Superior temporal gyrus (tissue), 1 donor: ENCODE data around the gene LMF2.
"Not testable (repeated sequence)": the region's sequence is repeated elsewhere in the genome, so short reads cannot be mapped to it uniquely, and the experiment has no call there.

Experiments used
- DNase-seq: peaks from one replicate; pipeline ENCODE4 v3.0.0-alpha.2; 2016; ENCODE audit errors: extremely low spot score

LMF2 gene

DNA sequence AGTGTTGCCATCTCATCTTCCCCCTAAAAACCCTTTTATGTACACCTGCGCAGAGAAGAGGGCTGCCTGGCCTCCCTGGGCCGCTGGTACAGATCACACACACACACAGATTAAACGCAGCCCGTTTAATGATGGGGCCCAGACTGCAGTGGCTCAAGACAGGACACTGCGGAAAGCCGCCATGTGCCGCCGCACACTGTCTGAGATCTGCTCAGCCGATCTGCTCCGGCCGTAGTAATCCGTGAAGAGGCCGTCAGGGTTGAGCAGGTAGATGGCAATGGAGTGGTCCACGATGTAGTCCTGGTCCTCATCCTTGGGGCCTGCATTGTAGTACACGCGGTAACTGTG, 15.9 kb upstream of the LMF2 start:
- DNase-seq: no peak

DNA sequence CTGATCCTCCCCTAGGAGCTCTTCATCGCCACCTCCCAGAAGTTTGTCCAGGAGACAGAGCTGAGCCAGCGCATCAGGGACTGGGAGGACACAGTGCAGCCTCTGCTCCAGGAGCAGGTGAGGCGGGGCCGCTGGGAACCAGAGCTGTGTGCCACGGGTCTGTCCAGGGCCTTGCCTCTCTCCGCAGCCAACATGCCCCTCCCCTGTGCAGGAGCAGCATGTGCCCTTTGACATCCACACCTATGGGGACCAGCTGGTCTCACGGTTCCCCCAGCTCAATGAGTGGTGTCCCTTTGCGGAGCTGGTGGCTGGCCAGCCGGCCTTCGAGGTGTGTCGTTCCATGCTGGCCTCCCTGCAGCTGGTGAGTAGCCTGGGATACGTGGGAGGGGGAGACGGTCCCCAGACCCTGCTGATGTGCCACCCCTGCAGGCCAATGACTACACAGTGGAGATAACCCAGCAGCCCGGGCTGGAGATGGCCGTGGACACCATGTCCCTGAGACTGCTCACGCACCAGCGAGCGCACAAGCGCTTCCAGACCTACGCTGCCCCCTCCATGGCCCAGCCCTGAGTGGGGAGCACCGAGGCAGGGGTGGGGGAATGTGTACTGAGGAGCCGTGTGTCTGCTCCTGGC, 15.4 kb upstream of the LMF2 start:
- DNase-seq: no peak

DNA sequence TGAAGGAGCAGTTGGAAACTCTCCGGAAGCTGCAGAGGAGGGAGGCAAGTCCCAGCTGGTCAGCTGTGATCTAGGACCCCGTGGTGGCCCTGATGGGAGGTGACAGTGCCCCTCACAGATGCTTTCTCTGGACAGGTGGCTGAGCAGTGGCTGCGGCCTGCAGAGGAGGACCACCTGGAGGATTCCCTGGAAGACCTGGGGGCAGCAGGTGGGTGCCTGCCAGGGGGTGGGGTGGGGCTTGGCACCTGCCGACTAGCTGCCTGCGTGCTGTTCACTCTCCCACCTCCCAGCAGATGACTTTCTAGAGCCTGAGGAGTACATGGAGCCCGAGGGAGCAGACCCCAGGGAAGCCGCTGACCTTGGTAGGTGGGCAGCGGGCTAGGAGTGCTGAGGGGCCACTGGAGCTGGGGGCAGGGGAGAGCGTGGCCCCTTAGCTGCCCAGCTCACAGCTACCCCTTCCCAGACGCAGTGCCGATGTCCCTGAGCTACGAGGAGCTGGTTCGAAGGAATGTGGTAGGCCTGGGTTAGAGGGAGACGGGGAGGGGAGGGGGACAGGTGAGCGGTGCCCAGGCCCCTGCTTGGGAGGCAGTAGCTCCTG, 14.8 kb upstream of the LMF2 start:
- DNase-seq: no peak

DNA sequence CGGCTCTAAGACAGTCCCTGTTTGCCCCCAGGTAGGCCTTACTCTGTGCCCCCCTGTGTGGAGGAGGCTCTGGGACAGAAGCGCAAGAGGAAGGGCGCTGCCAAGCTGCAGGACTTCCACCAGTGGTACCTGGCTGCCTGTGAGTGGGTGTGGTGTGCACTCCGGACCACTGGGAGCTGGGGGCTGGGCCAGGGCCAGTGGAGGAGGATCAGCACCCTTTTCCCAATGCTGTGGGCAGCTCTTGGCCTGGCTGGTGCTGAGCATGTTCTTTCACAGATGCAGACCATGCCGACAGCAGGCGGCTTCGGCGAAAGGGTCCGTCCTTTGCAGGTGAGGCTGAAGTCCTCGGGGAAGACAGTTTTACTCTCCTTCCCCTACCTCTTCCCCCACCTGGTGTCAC, 14.2 kb upstream of the LMF2 start:
- DNase-seq: no peak

DNA sequence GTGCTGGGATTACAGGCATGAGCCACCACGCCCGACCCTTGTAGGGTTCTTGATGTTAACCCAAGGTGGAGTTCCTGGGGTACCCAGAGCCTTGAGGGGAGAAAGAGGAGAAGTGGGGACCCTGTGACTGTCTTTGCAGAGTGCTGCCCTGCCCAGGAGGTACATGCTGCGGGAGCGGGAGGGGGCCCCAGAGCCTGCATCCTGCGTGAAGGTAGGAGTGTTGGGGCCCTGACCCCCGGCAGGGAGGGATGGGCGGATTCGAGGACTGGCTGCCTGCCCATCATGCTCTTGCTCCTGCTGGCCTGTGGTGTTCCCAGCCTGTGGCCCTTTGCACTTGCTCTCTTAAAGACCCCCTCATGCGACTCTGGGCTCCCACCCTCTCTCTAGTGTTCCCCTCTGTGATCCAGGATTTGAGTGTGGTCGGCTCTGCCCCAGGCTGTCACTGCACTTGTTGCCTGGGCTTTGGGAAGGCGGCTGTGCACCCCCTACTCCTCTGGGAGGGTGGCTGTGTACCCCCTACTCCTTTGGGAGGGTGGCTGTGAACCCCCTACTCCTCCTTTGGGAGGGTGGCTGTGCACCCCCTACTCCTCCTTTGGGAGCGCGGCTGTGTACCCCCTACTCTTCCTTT, 13.4 kb upstream of the LMF2 start:
- DNase-seq: no peak

DNA sequence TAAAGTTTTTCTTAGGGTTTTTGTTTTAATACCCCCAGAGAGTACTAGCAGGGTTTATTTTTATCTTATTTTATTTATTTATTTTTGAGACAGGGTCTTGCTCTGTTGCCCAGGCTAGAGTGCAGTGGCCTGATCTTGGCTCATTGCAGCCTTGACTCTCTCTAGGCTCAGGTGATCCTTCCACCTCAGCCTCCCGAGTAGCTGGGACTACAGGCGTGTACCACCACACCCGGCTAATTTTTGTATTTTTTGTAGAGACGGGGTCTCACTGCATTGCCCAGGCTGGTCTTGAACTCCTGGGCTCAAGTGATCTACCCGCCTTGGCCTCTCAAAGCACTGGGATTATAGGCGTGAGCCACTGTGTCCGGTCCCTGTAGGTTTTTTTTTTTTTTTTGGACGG, 12.7 kb upstream of the LMF2 start:
- DNase-seq: not testable (repeated sequence)

DNA sequence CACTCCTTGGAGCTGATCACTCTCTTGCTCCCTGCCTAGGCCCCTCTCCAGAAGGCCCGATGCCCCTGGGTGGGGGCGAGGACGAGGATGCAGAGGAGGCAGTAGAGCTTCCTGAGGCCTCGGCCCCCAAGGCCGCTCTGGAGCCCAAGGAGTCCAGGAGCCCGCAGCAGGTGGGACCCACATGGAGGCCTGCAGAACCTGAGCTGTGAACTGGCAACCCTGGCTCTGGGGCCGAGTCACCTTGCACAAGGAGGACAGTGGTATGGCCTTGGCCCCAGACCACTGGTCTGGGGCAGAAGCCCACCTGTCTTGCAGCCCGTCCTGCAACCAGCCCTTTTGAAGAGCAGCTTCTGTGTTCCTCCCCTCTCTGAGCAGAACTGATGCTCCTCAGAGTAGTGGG, 11.6 kb upstream of the LMF2 start:
- DNase-seq: no peak

DNA sequence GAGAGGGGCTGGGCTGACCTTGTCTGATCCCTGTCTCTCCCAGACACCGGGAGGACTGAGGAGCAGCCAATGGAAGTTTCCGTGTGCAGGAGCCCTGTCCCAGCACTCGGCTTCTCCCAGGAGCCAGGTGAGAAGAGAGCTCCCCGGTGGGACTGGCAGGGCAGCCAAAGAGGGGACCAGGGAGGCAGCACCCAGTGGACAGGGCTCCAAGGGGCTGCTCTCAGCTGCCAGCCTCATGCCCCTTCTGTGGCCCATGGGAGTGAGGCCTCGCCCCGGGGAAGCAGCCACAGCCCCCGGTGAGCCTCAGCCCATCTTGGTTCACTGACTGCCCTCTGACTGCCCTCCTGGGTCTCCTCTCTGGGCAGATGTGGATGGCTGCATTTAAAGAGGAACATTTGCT, 11.1 kb upstream of the LMF2 start:
- no peak for DNase-seq

DNA sequence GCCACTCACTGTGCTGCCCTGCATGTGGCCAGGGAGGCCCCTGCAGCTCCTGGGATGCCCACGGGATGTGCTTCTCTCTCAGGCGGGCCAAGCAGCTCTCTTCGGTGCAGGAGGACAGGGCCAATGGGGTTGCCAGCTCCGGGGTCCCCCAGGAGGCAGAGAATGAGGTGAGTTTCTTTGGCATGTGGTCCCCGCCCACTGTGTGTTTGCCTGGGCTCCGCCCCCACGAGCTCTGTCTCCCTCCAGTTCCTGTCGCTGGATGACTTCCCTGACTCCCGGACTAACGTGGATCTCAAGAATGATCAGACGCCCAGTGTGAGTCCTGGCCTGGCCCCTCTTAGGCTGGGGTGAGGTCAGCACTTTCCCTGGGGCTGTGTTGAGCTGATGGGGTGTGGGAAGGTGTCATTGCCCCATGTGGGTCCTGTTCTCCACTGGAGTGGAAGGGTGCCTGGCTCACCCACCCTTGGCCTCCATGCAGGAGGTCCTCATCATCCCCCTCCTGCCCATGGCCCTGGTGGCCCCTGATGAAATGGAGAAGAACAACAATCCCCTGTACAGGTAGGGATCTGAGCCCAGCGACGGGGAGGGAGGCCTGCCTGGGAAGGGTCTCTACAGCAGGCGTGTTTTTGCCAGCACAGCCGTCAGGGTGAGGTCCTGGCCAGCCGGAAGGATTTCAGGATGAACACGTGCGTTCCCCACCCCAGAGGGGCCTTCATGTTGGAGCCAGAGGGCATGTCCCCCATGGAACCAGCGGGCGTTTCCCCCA, 10.2 kb upstream of the LMF2 start:
- no peak for DNase-seq

DNA sequence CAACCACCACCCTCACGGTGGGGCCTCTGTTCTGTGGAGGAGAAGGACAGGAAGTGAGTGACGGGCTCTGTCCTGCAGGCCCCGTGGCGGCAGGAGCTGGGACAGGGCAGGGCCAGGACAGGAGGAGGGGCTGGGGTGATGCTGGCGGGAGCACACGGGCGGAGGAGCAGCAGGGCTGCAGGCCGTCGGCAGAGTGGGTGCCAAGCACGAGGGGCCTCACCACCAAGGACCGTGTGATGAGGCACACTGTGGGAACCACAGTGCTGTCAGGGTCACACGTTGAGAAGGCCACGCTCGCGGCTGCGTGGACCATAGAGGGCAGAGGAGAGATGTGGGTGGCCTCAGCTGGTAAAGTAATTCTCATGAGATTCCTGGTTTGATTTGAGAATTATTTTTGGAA, 9.4 kb upstream of the LMF2 start:
- DNase-seq: no peak

DNA sequence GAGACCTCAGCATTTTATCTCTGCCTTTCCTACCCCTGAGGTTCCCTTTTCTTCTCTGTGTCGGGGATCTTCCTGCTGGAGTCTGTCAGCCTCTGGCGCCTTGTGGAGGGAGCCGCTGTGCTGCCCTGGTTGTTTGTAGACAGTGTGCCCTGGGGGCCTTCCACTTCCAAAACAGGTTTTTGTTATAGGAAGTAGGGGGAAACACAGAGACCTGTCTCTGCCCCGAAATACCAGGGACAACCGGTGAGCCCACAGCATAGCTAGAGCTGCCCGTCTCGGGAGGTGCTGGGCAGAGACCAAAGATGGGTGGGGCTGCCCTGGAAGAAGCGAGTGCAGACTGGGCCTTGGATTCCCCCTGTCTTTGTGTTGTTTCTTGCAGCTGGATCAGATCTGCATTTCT, 8.6 kb upstream of the LMF2 start:
- DNase-seq: no peak

DNA sequence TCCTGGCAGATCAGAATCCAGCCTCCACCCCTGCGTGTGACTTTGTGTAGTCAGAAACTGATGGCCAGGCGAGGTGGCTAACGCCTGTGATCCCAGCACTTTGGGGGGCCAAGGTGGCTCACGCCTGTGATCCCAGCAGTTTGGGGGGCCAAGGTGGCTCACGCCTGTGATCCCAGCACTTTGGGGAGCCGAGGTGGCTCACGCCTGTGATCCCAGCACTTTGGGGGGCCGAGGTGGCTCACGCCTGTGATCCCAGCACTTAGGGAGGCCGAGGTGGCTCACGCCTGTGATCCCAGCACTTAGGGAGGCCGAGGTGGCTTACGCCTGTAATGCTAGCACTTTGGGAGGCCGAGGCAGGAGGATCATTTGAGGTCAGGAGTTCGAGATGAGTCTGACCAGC, 5.7 kb upstream of the LMF2 start:
- DNase-seq: no peak

DNA sequence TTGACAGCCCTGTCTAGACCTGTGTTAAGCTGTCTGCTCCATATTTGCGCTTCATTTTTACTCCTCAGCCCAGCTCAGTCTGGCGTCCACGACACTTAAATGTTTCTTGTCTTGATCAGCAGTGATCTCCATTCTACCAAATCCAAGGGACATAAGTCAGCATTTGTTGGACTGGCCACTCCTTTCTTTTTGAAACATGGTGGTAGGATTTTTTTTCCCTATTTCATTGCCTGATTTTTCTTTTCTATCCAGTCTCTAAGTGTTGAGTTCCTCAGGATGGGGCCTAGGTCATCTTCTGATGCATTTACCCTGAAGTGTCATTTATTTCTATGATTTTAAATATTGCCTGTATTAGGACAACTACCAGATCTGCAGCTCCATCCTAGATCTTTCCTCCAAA, 1.4 kb upstream of the LMF2 start:
- no peak for DNase-seq

DNA sequence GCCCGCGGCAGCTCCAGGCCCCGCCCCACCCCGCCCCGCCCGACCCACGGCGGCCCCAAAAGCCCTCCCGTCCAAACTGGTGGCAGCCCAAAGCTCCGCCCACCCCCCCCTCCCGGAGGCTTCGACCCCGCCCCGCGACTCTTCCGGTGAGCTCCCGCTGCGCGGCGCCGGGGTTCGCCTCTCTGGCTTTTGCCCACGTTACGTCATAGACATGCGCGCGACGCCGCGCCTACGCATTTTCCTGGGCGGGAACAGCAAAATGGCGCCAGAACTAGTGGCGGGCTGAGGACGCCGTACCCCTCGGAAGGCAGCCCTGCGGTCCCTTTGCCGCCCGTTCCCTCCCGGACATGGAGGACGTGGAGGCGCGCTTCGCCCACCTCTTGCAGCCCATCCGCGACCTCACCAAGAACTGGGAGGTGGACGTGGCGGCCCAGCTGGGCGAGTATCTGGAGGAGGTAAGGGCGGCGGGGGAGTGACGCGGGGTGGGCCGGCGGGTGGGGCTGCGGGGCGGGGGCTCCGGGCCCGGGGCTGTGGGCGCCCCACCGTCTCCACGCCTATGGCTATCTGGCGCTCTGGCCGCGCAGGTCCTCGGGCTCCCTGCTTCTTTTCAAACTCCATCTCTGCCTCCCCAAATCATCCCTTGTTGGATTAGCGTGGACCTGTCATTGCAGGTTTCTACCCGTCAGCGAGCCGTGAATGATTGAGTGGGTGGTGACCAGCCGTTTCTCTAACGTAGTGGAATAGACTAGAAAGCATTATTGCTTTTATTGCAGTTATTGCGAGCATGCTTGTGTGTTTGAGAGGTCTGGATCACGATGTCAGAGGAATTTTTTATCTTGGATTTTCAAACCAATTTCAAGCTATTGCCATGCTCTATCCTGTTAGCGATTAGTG, 736 bp upstream of the LMF2 start, which contains the start of gene NCAPH2:
Gene NCAPH2, plus strand, starts transcription at position 234 of the 894 bp plus-strand sequence. Its CDS starts 114 bp downstream, at position 348.
- peak; percentile 97 for DNase-seq

DNA sequence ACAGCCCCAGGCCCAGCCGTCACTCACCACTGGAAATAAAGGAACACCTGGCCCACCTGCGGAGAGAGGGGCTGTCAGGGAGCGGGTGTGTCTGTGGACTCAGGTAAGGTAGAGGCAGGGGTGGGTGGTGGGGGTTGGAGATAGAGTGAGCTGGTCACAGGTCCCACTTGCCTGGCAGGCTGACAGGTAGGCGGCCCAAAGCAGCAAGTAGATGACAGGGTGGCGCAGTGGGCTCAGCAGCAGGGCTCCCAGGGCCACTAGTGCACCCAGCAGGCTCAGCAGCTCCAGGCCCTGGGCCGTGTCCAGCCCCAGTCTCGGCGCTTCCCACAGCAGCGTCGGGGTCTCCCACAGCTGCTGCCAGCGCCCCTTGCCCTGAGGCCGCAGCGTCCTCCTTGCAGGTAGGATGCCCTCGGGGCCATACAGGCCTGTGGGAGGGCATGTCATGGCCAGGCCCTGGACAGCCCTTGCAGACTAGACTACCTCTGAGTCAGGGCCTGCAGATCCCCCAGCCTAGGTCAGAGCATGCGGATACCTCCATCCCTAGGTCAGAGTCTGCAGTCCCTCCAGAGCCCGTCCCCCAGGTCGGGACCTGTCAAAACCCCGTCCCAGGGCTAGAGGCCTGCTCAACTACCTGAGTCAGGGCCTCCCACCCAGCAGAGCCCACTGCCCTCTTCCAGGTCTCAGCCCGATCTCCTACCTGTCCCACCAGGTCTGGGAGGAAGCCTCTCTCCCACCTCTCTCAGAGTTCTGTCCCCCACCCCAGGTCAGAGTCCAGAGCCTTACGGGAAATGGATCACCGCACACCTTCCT, 686 bp downstream of the LMF2 start:
- no peak for DNase-seq

DNA sequence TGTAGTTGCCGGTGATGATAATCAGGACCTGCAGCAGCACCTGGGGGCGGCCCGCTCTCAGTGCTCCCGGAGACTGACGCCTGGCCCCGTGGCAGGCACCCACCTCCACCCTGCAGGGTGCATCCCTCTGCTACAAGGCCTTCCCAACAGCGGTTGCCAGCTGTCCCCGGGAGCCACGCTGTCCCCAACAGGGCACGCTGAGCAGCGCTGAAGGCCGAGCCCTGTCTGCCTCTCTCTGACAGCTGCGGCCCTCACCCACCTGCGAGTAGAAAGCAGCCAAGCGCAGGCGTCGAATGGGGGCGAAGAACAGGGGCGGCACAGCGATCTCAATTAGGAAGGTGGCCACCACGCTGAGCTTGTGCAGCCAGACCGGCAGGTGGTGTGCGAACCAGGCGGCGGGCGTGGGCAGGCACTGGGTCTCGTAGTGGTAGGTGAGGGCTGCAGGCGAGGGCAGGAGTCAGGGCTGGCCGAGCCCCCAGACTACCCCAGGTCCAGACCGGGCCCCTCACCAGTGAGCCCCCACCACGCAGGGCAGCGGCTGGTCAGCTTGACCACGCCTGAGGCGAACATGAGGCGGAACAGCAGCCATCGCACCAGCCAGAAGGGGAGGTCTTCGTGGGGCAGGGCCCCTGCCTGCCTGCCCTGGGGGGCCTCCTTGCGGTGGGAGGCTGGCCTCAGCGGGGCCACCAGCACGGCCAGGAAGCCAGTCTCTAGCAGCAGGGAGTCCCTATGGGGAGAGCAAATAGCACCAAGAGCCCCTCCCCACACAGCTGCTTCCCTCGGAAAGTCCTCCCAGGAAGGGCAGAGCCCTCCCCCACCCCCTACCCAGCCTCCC, 1.5 kb downstream of the LMF2 start:
- no peak for DNase-seq

DNA sequence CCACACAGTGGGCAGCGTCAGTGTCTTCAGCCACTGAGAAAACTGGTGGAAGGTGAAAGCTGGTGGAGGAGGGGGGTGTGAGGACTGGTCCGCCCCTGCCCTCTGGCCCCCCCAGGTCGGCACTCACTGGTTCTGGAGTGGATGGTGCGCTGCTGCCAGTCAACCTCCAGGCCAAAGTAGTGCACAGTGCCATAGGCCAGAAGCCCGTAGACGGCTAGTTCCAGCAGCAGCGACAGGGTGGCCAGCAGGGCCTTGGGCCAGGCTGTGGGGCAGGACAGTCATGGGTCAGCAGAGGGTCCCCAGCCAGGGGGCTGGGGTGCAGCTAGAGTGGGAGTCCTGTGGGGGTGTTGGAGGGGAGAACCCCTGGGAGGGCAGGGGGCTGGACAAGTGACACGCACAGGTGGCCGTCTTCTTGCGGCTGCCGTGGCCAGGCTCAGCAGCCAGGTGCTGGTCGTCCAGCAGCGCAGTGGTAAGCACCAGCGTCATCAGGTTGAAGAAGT, 2.2 kb downstream of the LMF2 start:
- DNase-seq: no peak

DNA sequence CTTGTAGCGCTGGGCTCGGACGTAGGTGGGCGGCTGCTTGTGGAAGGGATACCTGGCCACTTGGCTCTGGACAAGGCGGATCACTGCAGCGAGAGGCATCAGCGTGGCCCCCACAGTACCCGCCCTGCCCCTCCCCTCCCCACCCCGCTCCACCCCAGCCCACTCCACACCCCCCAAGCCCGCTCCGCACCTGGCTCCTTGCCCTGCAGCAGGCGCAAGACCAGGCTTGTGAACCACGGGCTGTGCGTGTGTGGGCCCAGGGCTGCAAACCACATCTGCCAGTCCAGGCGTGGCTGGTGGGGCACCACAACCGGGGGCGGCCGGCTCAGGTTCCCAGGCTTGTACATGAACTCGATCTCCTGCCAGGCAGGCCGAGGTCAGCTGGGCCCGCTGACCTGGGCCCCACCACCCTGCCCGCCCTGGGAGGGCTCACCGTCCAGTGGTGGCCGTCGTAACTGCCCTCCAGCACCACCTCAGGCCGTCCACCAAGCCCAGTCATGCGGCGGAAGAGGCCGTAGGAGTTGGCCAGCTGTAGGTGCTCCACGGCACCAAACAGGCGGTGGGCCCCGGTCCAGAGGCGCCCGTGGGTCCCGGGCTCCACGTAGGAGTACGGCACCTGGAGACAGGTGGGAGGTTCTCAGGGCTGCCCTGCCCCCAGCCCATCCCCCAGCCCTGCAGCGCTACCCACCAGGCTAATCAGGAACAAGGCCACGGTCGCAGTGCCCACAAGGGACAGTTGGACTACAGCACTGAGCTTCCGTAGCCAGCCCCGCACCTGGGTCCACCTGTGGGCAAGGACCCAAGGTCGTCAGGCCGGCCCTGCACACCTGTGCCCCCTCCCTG, 2.9 kb downstream of the LMF2 start:
- no peak for DNase-seq
